Astrocyte (in vitro differentiated cells and primary cell): ENCODE measurements around the gene CSKMT. TPM values are rescaled to one million over a fixed set of nuclear protein-coding genes. Genes with fewer than 3 reads are reported as not detected.

Experiments used
- DNase-seq: peaks from one replicate; pipeline ENCODE4 v3.0.0-alpha.2; 2010; ENCODE audit warnings: low read depth
- FAIRE-seq: peaks from 2 replicates; lab custom pipeline; 2011; peaks lifted over from hg19 to GRCh38; lab: Jason Lieb, UNC
- H2AFZ ChIP-seq: 2 replicates; pipeline ENCODE4 v1.6.0; 2012; ENCODE audit warnings: low read depth, low read length, inconsistent platforms
- H3K27ac ChIP-seq: 2 replicates; pipeline ENCODE4 v1.5.1; 2011; ENCODE audit warnings: low read depth, low read length, inconsistent platforms
- H3K27me3 ChIP-seq: 2 replicates; pipeline ENCODE4 v1.6.0; 2011; ENCODE audit warnings: low read length, inconsistent platforms; ENCODE audit not compliant: insufficient read depth
- H3K36me3 ChIP-seq: 2 replicates; pipeline ENCODE4 v1.5.1; 2011; ENCODE audit warnings: low read length, inconsistent platforms; ENCODE audit not compliant: insufficient read depth
- H3K4me1 ChIP-seq: 2 replicates; pipeline ENCODE4 v1.5.1; 2011; ENCODE audit warnings: low read length, inconsistent platforms; ENCODE audit not compliant: insufficient read depth
- H3K4me2 ChIP-seq: 2 replicates; pipeline ENCODE4 v1.6.0; 2012; ENCODE audit warnings: low read length, inconsistent platforms
- H3K4me3 ChIP-seq: 2 replicates; pipeline ENCODE4 v1.5.1; 2011; ENCODE audit warnings: low read depth, mild to moderate bottlenecking, low read length, inconsistent platforms; ENCODE audit not compliant: insufficient read depth
- H3K79me2 ChIP-seq: 2 replicates; pipeline ENCODE4 v1.6.0; 2012; ENCODE audit warnings: mild to moderate bottlenecking, low read length, inconsistent platforms; ENCODE audit not compliant: insufficient read depth
- H3K9ac ChIP-seq: 2 replicates; pipeline ENCODE4 v1.6.0; 2012; ENCODE audit warnings: mild to moderate bottlenecking, low read length, inconsistent platforms
- H3K9me3 ChIP-seq: 2 replicates; pipeline ENCODE4 v1.5.1; 2012; ENCODE audit warnings: low read depth, mild to moderate bottlenecking, low read length, inconsistent platforms; ENCODE audit not compliant: insufficient read depth
- H4K20me1 ChIP-seq: 2 replicates; pipeline ENCODE4 v1.6.0; 2012; ENCODE audit warnings: low read length, inconsistent platforms; ENCODE audit not compliant: insufficient read depth
- H3K27ac Mint-ChIP-seq: one replicate; pipeline ENCODE4 v1.8.0; 2021; ENCODE audit warnings: mild to moderate bottlenecking, mixed read lengths; ENCODE audit not compliant: unreplicated experiment
- H3K27me3 Mint-ChIP-seq: one replicate; pipeline ENCODE4 v1.8.0; 2021; ENCODE audit warnings: low read depth, mixed read lengths; ENCODE audit not compliant: unreplicated experiment
- H3K36me3 Mint-ChIP-seq: one replicate; pipeline ENCODE4 v1.8.0; 2021; ENCODE audit warnings: low read depth, mixed read lengths; ENCODE audit not compliant: unreplicated experiment
- H3K4me1 Mint-ChIP-seq: one replicate; pipeline ENCODE4 v1.8.0; 2021; ENCODE audit warnings: low read depth, mixed read lengths; ENCODE audit not compliant: unreplicated experiment
- H3K4me3 Mint-ChIP-seq: one replicate; pipeline ENCODE4 v1.8.0; 2021; ENCODE audit warnings: mild to moderate bottlenecking, moderate library complexity, mixed read lengths; ENCODE audit not compliant: unreplicated experiment
- H3K9me3 Mint-ChIP-seq: one replicate; pipeline ENCODE4 v1.8.0; 2021; ENCODE audit warnings: mild to moderate bottlenecking, mixed read lengths; ENCODE audit not compliant: unreplicated experiment
- CTCF ChIP-seq: IDR thresholded peaks from 2 replicates; pipeline ENCODE4 v1.5.1; 2011; ENCODE audit warnings: low read depth, mild to moderate bottlenecking, inconsistent platforms, low read length, moderate library complexity; ENCODE audit not compliant: insufficient read depth
- EZH2 ChIP-seq: IDR thresholded peaks from 2 replicates; pipeline ENCODE4 v1.6.1; 2012; ENCODE audit warnings: mild to moderate bottlenecking, low read length, inconsistent platforms; ENCODE audit not compliant: insufficient read depth
- total RNA-seq: library from RNA; stranded (reverse); gene quantifications from 2 replicates; pipeline ENCODE4 v1.2.1, GENCODE V29; 2021

CSKMT gene
- total RNA-seq, 1 donor from 2014 or later = 23.3 TPM

GRCh38 chr11:62644220-62644619, 20.9 kb upstream of the CSKMT start:
- no peak overlapping the region for H3K9ac ChIP-seq
- H3K9me3 Mint-ChIP-seq = no peaks in the 10 kb centered on the region
- no peak for TF ChIP-seq EZH2
- TF ChIP-seq CTCF = no peak
- H3K27ac Mint-ChIP-seq = peak overlapping the region; percentile 26
- H4K20me1 ChIP-seq = peaks cover 35% of the 10 kb centered on the region
- H3K4me1 Mint-ChIP-seq = peaks cover 5% of the 10 kb centered on the region
- H3K9me3 ChIP-seq = no peaks in the 10 kb centered on the region
- H3K4me3 Mint-ChIP-seq = no peak overlapping the region
- peaks cover 3% of the 10 kb centered on the region for H3K4me1 ChIP-seq
- H3K27me3 ChIP-seq = no peaks in the 10 kb centered on the region
- peaks cover 77% of the 10 kb centered on the region for H3K79me2 ChIP-seq
- no peak overlapping the region for H3K27ac ChIP-seq
- DNase-seq = no peak
- no peak for FAIRE-seq
- H3K4me3 ChIP-seq = no peak overlapping the region
- H3K27me3 Mint-ChIP-seq = no peaks in the 10 kb centered on the region
- no peak overlapping the region for H3K4me2 ChIP-seq
- H2AFZ ChIP-seq = no peak overlapping the region
- peaks cover 20% of the 10 kb centered on the region for H3K36me3 ChIP-seq
- peaks cover 7% of the 10 kb centered on the region for H3K36me3 Mint-ChIP-seq

GRCh38 chr11:62645671-62645945, 19.5 kb upstream of the CSKMT start:
- Histone ChIP-seq H3K9ac (peak overlapping the region; percentile 100), H3K27me3 (no peaks in the 10 kb centered on the region), H3K36me3 (peaks cover 19% of the 10 kb centered on the region), H2AFZ (peak overlapping the region; percentile 67), H3K4me3 (peak overlapping the region; percentile 96), H3K4me1 (peaks cover 3% of the 10 kb centered on the region), H3K4me2 (peak overlapping the region; percentile 93), H3K9me3 (no peaks in the 10 kb centered on the region), H3K79me2 (peaks cover 77% of the 10 kb centered on the region), H3K27ac (peak overlapping the region; percentile 98), H4K20me1 (peaks cover 29% of the 10 kb centered on the region)
- Mint-ChIP-seq H3K9me3 (no peaks in the 10 kb centered on the region), H3K36me3 (peaks cover 2% of the 10 kb centered on the region), H3K4me1 (peaks cover 5% of the 10 kb centered on the region), H3K4me3 (peak overlapping the region; percentile 98), H3K27ac (peak overlapping the region; percentile 93), H3K27me3 (no peaks in the 10 kb centered on the region)
- FAIRE-seq (no peak), DNase-seq (no peak)
- TF ChIP-seq CTCF (no peak), EZH2 (no peak)

- Histone ChIP-seq H4K20me1 (peaks cover 24% of the 10 kb centered on the region), H3K4me2 (peak within 1 kb of the TSS; percentile 93), H3K9ac (peak within 1 kb of the TSS; percentile 100), H3K27ac (peak within 1 kb of the TSS; percentile 98), H2AFZ (peak within 1 kb of the TSS; percentile 67), H3K4me1 (peaks cover 3% of the 10 kb centered on the region), H3K27me3 (no peaks in the 10 kb centered on the region), H3K9me3 (no peaks in the 10 kb centered on the region), H3K79me2 (peaks cover 77% of the 10 kb centered on the region), H3K4me3 (peak within 1 kb of the TSS; percentile 96), H3K36me3 (peaks cover 19% of the 10 kb centered on the region)
- FAIRE-seq (no peak), DNase-seq (peak; percentile 91)
- Mint-ChIP-seq H3K4me3 (peak within 1 kb of the TSS; percentile 98), H3K27me3 (no peaks in the 10 kb centered on the region), H3K27ac (peak within 1 kb of the TSS; percentile 93), H3K9me3 (no peaks in the 10 kb centered on the region), H3K36me3 (peaks cover 2% of the 10 kb centered on the region), H3K4me1 (peaks cover 3% of the 10 kb centered on the region)
- TF ChIP-seq CTCF (no peak), EZH2 (no peak)
Measured at GRCh38 chr11:62645946-62646824, 18.9 kb upstream of the CSKMT start, which contains the start of gene GANAB. Gene GANAB, minus strand, starts transcription at chr11:62646613. Its CDS starts 14 bp downstream, at chr11:62646599.
